ENCODE data around the gene NYAP1.

Gene NYAP1

GRCh38 chr7:100464210-100464660 lies 19.5 kb upstream of the NYAP1 start, which contains the start of gene SPACDR:
TSS of gene SPACDR (minus strand) at chr7:100464260. CDS start at chr7:100464025, 235 bp downstream.
- no peak for DNase-seq

- DNase-seq, result no peak
Measured at GRCh38 chr7:100464791-100465190, 18.9 kb upstream of the NYAP1 start.

GRCh38 chr7:100465299-100465698 lies 18.4 kb upstream of the NYAP1 start:
- no peak for DNase-seq

GRCh38 chr7:100465702-100466311 lies 17.9 kb upstream of the NYAP1 start:
- peak; percentile 83 for DNase-seq

- DNase-seq, result no peak
Measured at GRCh38 chr7:100466653-100467605, 16.8 kb upstream of the NYAP1 start.

- no peak for DNase-seq
Measured at GRCh38 chr7:100467638-100468373, 15.9 kb upstream of the NYAP1 start.

GRCh38 chr7:100469227-100470044 lies 14.3 kb upstream of the NYAP1 start:
- peak; percentile 91 for DNase-seq

- no peak for DNase-seq
Measured at GRCh38 chr7:100471021-100471420, 12.7 kb upstream of the NYAP1 start.

- DNase-seq, result no peak
Measured at GRCh38 chr7:100472121-100472851, 11.4 kb upstream of the NYAP1 start.

- DNase-seq, result no peak
Measured at GRCh38 chr7:100472854-100473499, 10.8 kb upstream of the NYAP1 start.

GRCh38 chr7:100475549-100475948 lies 8.2 kb upstream of the NYAP1 start:
- no peak for DNase-seq

GRCh38 chr7:100476101-100476780 lies 7.5 kb upstream of the NYAP1 start:
- no peak for DNase-seq

GRCh38 chr7:100476903-100477870 lies 6.5 kb upstream of the NYAP1 start:
- no peak for DNase-seq

- no peak for DNase-seq
Measured at GRCh38 chr7:100477871-100478267, 5.9 kb upstream of the NYAP1 start.

- DNase-seq, result peak; percentile 97
Measured at GRCh38 chr7:100478958-100479660, 4.6 kb upstream of the NYAP1 start, which contains the start of gene TSC22D4. TSS of gene TSC22D4 (minus strand) at chr7:100479214. CDS start at chr7:100478038, 1,176 bp downstream.

- DNase-seq, result no peak
Measured at GRCh38 chr7:100481466-100481865, 2.3 kb upstream of the NYAP1 start.

- DNase-seq, result no peak
Measured at GRCh38 chr7:100482728-100483089, 1.0 kb upstream of the NYAP1 start.

- peak; percentile 77 for DNase-seq
Measured at GRCh38 chr7:100483090-100483721, 521 bp upstream of the NYAP1 start.
